NK-92 treated with Interleukin-12 subunit alpha and Interleukin-12 subunit beta, amount 100 ng/mL, for 24 hours (cell line): ENCODE measurements around the gene FGF13.

Source experiments
- DNase-seq: peaks from one replicate; lab custom pipeline; 2025; lab: John Stamatoyannopoulos, UW

The FGF13 gene

DNA sequence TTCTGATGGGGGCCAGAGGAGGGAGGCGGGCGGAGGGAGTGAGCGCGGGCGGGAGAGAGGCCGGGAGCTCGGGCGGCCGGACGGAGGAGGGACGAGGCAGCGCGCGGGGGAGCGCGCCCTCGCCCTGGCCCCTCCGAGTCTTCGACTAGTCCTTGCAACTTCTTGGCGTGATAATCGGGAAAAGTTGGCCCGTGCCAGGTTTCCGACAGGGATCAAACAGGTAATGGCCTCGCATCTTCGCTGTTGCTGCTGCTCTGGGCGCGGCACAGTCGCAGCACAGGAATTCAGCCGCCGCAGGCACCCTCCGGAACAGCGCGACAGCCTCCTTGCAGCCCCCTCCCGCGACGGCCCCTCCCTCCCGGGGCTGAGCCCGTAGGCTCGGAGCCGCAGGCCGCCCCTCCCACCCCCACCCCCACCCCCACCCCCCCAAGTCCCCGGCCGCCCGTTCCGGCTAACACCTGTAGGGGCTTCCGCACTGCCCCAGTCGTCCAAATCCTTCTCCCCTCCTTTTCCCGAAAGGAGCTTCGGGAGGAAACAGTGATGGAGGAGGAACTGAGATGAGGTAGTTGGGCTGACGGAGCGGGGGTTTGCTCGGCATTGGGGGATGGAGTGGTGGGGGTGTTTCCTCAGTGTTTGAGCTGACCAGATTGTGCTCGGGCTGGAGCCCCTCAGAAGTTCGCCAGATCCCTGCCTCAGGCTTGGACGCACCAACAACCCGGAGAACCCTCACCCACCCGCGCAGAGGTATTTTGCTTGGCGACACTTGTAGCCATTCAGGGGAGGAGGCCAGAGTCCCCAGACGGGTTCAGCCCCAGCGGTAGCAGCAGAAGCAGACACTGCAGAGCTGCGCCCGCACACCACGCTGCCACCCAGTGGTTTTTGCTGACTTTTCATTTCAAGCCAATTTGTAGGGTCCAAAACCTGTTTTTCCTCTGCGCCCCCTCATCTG lies at the start of gene FGF13:
FGF13 (minus strand) TSS at position 319 of the 949 bp plus-strand sequence. CDS start 714 bp downstream, outside the sequence.
- no peak for DNase-seq

DNA sequence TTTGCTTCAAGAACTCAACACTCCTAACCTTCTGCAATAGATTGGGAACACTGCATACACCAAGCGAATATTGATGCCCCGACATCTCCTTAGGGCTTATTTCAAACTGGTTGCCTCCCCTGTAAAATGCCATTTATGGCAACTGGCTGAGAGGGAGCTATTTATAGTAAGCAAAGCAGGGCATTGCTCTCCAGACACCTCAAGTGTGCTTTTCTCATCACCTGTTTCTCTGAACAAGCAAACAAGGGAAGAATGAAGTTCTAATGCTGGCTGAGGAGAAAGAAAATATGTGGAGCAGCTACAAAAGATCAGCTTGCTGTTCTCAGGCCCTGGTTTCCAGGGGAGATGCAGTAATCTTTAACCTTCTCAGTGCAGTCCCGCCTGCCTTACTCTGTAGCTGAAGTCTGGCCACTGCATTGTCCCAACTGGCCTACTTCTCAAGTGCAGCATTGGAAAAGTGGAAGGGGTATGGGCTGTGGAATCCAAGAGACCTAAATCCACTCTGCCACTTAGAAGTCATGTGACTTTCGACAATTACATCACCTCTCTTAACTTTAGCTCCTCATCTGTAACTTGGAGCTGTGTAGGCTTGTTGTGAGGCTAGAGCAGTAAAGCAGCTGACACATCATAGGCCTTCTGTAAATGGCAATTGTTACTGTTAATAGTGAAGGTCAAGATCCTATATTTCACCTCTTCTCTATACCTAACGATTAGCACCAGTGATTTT lies 47.9 kb upstream of the FGF13 start:
- no peak for DNase-seq

DNA sequence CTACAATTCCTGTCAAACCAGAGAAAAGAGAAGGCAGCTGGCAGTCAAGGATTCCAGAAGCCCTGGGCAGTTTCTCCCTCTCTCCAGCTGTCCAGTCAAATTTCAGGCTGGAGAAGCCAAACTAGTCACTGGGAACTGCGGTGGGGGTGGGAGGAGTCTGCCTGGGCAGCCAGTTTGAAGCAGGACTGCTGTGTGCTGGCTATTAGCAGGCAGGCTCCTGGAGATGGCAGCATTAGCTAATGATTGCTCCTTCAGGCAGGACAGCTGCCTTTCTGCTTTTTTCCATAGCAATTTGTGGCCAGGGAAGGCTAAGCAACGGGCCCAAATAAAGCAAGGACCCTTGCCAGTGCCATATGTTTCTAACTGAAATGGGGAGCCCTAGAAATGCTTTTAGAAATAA lies 44.7 kb upstream of the FGF13 start:
- DNase-seq: no peak

DNA sequence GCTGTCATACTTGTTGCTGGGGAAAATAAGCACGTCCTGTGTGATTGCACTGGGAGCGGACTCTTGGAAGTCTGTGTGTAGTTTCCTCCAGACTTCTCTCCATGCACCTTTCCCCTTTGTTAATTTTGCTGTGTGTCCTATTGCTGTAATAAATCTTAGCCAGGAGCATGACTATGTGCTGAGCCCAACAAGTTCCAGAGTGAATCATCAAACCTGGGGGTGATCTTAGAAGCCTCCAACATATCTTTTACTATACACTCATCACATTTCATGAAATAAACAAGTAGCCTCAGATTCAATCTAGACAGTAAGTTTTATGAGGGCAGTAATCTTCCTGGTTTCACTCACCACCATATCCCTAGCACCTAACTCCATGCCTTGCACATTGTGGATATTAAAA lies 43.3 kb upstream of the FGF13 start:
- DNase-seq: no peak

DNA sequence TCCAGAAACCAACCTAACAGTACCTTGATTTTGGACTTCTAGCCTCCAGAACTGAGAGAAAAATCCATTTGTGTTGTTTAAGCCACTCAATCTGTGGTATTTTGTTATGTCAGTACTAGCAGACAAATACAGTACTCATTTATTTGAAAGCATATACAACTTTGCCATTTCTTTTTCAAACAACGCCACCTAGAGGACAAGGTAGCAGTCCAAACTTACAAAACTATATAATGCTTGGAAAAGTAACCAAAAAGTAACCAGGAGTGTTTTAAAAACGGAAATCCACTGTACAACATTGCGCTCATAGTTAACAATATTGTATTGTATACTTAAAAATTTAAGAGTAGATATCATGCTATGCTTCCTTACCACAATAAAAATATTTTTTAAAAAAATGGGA lies 37.0 kb upstream of the FGF13 start:
- DNase-seq: no peak

DNA sequence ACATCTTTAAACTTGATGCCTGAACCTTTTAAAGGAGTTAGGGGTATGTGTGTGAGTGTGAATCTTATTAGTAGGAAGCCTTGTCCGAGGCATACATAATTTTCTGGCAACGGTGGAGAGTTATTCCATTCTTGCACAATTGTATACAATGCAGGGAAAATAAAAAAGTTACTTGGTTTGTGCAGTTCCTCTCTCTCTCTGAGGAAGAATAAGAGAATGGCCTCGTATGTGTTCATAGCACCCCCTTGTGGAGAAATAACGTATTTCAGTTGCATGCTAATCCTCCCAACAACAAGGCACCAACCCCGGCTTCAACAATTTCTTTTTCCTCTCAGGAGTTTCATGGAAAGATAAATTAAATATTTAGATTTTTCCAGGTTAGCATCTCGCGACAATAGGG lies 33.7 kb upstream of the FGF13 start:
- no peak for DNase-seq

DNA sequence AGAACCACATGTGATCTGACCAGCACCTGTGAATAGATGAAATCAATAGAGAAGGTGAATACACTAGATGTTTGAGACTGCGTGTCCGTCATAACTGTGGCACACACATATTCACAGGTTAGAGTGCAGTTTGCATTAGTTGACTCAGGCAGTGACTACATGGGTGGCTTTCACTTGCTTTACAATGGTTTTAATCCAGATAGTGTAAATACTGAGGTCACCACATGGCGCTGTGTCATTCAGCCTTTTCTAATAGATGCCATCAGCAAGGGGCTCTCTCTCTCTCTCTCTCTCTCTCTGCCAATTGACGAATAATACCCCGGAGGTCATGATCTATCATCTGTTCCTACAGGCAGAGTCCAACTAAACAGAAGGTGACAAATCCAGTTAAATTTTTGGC lies 30.7 kb upstream of the FGF13 start:
- no peak for DNase-seq

DNA sequence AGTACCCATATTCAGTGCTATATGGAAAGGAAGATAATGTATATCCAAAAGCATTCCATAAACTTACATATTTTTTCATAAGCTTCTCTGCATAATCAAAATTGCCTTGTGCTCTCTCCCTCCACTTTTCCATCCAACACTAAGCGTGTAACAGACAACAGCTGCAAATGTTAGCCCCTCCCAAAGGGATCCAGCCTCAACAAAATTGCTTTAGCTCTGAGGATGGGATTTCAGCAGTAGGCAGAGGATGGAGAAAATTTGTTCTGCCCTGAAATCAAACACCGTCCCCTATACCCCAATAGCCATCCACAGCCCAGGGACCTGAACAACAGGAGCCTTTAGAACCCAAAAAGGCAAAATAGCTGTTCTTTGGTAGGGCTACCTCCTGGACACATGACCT lies 28.8 kb upstream of the FGF13 start:
- DNase-seq: no peak

DNA sequence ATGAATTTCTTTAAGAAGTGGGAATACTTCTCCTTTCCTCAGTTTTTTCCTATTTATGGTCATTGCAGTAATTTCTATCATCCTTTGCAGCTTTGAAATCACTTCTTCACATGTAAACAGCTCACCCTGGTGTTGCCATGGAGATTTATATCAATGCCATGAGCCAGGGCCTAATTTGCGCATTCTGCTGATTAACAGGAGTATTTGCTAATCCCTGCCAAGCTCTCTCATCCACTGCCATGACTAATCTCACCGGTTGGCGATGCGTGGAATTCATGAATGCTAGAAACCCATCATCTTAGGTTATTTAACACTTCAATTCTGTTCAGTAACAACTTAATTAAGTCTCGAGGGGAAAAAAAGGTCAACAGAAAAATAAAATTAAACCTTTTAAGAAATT lies 11.8 kb upstream of the FGF13 start:
- no peak for DNase-seq

DNA sequence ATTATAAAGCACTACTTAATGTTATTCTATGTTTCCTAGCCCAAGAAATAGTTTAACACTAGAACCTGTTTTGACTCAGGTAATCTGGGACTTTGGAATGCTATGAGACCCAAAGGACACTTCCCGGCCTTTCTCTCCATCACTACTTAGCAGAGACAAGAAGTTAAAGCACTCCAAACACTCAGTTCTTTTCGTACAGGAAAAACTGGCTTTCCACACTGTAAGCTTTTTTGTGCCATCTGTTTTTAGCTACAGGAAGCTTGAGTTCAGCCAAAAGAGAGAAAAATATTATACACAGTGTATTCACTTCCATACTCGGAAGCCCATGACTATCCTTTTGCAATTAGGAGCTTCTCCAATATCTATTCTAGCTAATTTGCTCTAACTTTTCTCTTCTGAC lies 7.9 kb upstream of the FGF13 start:
- no peak for DNase-seq

DNA sequence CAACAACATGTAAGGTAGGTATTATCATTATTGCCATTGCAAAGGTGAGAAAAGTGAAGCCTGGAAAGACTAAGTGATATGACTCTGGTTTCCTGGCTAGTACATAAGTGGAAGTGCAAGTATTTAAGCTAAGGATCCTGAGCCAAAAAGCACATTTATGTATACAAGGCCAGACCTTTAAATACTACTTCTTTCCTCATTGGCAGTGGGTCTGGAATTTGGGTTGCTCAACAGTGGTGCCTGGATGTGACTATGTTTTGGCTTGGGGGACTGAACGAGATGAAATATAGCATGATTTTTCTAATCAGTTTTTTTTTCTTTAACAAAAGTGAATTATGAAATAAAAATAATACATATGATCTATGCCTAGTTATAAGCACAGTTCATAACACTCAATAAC lies 7.4 kb upstream of the FGF13 start:
- DNase-seq: no peak

DNA sequence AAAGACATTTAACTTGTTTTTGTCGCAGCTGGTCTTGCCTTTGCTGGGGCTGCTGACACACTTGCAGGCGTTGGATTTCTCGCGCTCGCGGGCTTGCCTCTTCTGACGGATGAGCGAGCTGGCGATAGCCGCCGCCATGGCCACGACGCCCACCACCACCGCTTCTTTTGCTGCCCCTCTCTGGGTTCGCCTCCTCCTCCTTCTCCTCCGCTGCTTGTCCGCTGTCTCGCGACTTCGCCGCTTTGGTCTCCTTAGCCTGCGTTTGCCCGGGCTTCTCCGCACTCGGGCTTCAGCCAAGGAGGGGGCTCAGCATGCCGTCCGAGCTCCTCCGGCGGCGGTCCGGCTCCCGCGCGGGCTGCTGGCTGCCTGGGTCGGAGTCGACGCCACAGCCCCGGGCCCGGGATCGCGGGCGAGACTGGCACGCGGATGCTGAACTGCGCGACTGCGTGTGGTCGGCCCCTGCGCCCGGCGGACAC lies 613 bp downstream of the FGF13 start:
- no peak for DNase-seq

DNA sequence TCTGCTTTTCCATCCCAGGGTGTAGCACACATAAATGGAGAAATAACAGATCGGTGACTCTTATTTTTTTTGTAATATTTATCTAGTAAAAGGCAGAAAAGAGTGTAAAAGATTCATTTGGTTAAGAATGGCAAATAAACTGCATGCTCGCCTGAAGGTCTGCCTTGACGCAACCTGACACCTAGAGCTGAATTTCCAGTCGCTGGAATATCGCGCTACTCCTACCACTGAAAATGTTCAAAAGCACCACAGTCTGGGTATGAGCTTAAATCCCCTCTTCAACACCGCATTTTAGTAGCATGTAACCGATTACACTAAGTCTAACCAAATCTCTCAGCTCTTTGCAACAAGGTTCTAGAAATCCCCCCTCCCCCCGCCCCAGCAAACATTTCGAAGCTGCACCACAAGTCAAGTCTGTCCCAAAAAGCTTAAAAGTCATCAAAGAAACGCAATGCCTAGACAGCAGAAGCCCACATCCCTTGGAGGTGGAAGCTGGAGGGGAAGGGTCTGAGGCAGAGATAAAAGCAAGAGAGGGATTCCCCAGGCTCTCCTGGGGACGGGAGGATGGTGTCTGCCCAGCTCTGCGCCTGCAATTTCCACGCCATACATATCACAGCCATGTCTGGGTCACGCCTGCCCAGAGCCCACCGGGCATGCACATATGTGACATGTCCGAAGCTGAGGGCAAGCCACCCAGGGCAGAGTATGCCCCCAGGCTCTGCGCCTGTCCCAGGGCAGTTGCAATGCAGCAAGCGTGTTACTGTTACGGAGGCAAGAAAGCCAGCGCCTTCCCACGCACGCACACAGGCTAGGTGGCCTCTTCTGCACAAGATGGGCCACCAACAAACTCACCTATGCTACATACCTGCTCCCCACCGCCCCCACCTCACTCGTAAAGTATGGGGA lies 1.4 kb downstream of the FGF13 start:
- DNase-seq: no peak

DNA sequence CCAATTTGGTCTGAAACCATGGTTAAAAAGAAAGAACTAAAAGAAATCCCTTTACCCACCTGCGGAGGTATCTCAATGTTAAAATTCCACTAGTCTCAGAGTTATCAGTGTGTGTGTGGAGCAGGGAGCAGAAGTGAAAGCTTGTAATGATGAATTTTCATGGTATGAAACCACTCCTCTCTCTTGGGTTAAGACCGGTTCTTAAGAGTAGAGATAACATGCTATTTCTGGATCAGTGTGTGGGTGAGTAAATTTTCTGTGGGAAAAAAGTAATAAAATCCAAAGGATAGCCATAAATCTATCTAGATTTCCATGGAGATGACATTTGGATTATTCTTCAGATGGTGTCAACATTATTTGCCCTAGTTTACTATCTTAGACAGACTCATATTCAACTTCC lies 3.2 kb downstream of the FGF13 start:
- no peak for DNase-seq

DNA sequence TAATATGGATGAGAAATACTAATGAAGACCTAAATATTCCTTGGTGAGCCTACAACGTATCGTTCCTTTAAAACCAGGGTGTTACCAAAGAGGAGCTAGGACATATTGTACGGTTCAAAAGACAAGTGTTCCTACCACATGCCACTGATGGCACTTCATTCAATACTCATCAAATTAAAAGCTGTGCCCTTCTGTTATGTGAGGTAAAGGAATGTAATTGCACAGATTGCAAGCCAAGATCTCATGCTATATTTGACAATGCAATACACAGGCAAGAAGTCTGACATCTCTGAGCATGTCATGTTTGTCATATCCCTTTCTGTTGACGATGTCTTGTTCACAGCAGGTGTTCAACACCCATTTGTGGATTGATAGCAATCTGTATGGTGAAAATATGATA lies 6.9 kb downstream of the FGF13 start:
- DNase-seq: no peak

DNA sequence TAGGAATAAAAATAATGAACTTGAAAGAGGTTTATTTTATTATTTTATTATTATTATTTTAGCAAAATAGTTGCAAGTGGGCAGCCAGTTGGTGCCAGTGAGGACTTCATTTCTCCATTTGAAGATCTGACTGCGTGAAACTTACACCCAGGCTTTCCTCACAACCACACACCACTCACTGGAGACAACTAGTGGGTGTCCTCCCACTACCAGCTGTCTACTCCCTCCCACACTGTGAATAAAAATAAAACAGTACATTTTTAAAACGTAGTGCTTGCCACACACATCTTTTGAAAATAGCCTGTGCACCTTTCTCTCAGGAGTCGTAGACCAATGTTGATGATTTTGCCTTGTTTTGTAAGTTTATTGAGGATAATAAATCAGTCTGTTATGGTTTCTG lies 7.4 kb downstream of the FGF13 start:
- DNase-seq: no peak

DNA sequence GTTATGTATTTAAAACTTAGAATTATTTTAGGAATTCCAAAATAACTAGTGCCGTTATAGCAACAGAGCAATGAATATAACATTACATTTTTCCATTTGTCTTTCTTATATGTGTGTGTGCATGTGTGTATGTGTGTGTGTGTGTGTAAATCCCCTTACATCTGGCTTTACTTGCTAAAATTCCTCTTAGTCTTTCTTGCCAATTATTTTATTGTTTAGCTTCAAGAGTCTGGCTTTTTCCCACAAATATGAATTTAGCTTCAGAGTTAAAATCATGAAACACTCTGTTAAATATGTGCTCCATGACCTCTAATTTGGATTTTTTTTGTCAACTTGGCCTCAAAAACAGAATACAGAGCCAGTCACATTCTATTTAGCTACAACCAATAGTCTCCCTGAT lies 18.9 kb downstream of the FGF13 start:
- no peak for DNase-seq

DNA sequence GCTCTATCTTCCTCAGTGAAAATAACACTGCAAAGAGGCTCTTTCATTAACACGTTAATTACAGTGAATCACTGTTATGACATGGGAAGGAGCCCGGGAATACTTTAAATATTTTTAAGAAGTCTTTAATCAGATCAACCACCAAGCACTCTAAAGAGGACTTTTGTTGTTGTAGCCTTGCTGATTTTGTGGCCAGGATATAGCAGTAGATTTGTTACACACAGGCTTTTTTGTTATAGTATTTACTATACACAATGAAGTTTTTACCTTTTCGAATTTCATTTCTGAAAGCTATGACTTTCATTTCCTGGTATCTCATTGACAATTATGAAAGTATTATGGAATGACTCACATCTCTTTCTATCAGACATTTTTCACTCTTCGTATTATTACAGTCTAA lies 20.3 kb downstream of the FGF13 start:
- no peak for DNase-seq

DNA sequence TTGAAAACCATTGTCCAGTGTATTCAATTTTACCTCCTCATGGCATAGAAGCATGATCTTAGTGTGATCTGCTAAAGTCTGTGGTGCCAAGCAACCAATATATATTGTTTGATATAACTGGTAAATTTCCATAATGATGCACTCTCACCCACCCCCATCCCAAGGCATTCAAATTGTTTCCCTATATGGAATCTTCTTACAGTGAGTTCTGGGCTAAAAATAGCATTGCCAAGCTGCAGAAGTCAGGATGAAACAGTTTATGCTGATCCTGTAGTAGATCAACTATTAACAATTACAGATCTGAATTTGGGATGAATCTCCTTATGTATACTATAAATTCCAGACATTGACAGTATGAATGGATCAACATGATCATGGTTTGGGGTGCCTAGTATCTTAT lies 20.9 kb downstream of the FGF13 start:
- DNase-seq: no peak

DNA sequence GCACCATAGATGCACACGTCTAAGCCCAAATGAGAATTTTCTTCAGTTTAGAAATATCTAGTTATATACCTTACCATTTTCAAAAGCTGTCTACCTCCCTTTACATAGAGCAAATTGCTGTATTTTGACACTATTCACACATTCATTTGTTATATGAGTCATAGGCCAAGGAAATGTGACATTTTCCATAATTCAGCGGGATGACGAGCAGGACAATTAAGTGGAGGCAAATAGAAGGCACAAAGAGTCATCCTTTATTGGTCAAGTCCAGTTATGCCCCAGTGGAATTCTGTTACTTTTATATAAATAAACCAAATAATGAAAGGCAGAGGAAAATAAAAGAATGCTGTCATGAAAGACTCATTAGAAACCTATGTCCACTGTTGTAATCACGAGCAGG lies 27.9 kb downstream of the FGF13 start:
- no peak for DNase-seq

DNA sequence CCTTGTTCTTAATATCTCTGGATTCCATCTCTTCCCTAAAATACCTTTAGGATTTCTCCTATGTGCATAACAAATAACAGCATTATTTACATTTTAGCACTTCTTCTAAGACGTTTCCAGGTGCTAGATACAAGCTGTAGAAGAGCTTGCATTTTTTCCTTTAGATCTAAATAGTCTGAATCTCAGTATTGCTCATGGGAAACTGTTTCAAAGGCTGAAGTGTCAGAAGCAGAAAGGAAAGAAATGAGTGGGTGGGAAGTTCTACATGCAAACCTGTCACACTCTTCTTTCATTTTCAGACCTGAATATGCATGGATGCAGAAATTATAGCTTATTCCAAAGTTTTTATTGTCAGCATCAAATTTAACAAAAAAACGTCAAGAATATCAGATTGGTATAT lies 41.8 kb downstream of the FGF13 start:
- no peak for DNase-seq

DNA sequence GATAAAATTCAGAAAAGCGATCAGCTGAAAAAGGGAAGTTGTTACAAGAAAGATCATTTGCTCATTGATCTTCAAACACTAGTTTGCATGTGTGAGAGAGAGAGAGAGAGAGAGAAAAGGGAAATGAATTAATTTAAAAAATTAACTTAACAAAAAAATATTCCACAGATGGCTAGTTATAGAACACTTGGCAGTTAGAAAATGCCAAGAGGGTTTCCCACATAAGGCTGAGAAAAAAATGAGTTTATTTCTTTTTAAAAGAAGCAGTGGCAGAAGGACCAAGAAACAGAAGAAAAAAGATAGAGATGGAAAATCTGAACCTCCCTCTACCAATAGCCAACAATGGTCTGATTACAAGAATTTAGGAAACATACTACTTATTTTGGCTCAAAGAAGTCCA lies 47.1 kb downstream of the FGF13 start:
- DNase-seq: no peak
